Activated CD8-positive, alpha-beta memory T cell treated with anti-CD3 and anti-CD28 coated beads, Interleukin-2, amount 10 ng/mL, durations not matched to agents 7 days and 5 days (primary cell): Measurements from ENCODE around the gene C18orf63. TPM values are rescaled to one million over a fixed set of nuclear protein-coding genes. Genes with fewer than 3 reads are reported as not detected.

Experiments
- ATAC-seq: fragments of 150-1000 bp; cut with Tn5 transposase; one replicate; pipeline ENCODE4 v1.10.0; 2021; ENCODE audit warnings: moderate library complexity
- CTCF ChIA-PET: fragments of 350-600 bp; sonication (Branson Sonifier 250); formaldehyde crosslinking; loops from one replicate; lab custom pipeline; 2021; ENCODE audit warnings: antibody characterized with exemption; lab: Charles Lee
- DNase-seq: peaks from one replicate; pipeline ENCODE4 v3.0.0-alpha.2; 2020
- H3K27ac Mint-ChIP-seq: one replicate; pipeline ENCODE4 v1.8.0; 2021; ENCODE audit warnings: mild to moderate bottlenecking, mixed read lengths
- H3K27me3 Mint-ChIP-seq: one replicate; pipeline ENCODE4 v1.8.0; 2021; ENCODE audit warnings: mixed read lengths
- H3K36me3 Mint-ChIP-seq: one replicate; pipeline ENCODE4 v1.8.0; 2021; ENCODE audit warnings: mild to moderate bottlenecking, mixed read lengths
- H3K4me1 Mint-ChIP-seq: one replicate; pipeline ENCODE4 v1.8.0; 2021; ENCODE audit warnings: mixed read lengths
- H3K4me3 Mint-ChIP-seq: one replicate; pipeline ENCODE4 v1.8.0; 2021; ENCODE audit warnings: mild to moderate bottlenecking, moderate library complexity, mixed read lengths
- H3K9me3 Mint-ChIP-seq: one replicate; pipeline ENCODE4 v1.8.0; 2022; ENCODE audit warnings: low read depth, mixed read lengths
- total RNA-seq, 2 experiments: library from RNA; stranded (reverse); gene quantifications; one replicate each; pipeline ENCODE4 v1.2.3, GENCODE V29; 2021

C18orf63 gene
- total RNA-seq, 2 experiments from 2014 or later: not detected

- DNase-seq (no peak), ATAC-seq (no peak)
- no peak overlapping the region for H3K27ac Mint-ChIP-seq
- peaks cover 28% of the 10 kb centered on the region for H3K27me3 Mint-ChIP-seq
- H3K36me3 Mint-ChIP-seq: no peaks in the 10 kb centered on the region
- H3K4me1 Mint-ChIP-seq: peaks cover 2% of the 10 kb centered on the region
- CTCF ChIA-PET: no interaction called here
- H3K9me3 Mint-ChIP-seq: no peaks in the 10 kb centered on the region
- no peak overlapping the region for H3K4me3 Mint-ChIP-seq
Measured at GRCh38 chr18:74396171-74397169, 80.8 kb downstream of the C18orf63 start.

- ATAC-seq (no peak), DNase-seq (no peak)
- Mint-ChIP-seq H3K9me3 (no peaks in the 10 kb centered on the region), H3K27me3 (peaks cover 21% of the 10 kb centered on the region), H3K4me3 (no peak overlapping the region), H3K27ac (no peak overlapping the region), H3K36me3 (no peaks in the 10 kb centered on the region), H3K4me1 (peaks cover 2% of the 10 kb centered on the region)
- CTCF ChIA-PET: no interaction called here
Measured at GRCh38 chr18:74397572-74397971, 81.9 kb downstream of the C18orf63 start.

GRCh38 chr18:74399091-74399887 lies 83.7 kb downstream of the C18orf63 start:
- Mint-ChIP-seq H3K4me3 (no peak overlapping the region), H3K27me3 (peaks cover 13% of the 10 kb centered on the region), H3K27ac (no peak overlapping the region), H3K9me3 (no peaks in the 10 kb centered on the region), H3K4me1 (peaks cover 2% of the 10 kb centered on the region), H3K36me3 (no peaks in the 10 kb centered on the region)
- ATAC-seq (no peak), DNase-seq (no peak)
- CTCF ChIA-PET: no interaction called here

GRCh38 chr18:74400813-74401212 lies 85.2 kb downstream of the C18orf63 start:
- ATAC-seq: no peak
- Mint-ChIP-seq H3K9me3 (no peaks in the 10 kb centered on the region), H3K4me1 (peaks cover 2% of the 10 kb centered on the region), H3K27me3 (peaks cover 9% of the 10 kb centered on the region), H3K36me3 (no peaks in the 10 kb centered on the region), H3K27ac (no peak overlapping the region), H3K4me3 (no peak overlapping the region)
- CTCF ChIA-PET: no interaction called here
- DNase-seq: no peak

- Mint-ChIP-seq H3K4me1 (peaks cover 9% of the 10 kb centered on the region), H3K4me3 (no peak overlapping the region), H3K27ac (no peak overlapping the region), H3K36me3 (peaks cover 4% of the 10 kb centered on the region), H3K9me3 (no peaks in the 10 kb centered on the region), H3K27me3 (peaks cover 7% of the 10 kb centered on the region)
- ATAC-seq (no peak), DNase-seq (no peak)
- CTCF ChIA-PET: no interaction called here
Measured at GRCh38 chr18:74402806-74403433, 87.3 kb downstream of the C18orf63 start.

GRCh38 chr18:74407888-74408287 lies 92.2 kb downstream of the C18orf63 start:
- peaks cover 15% of the 10 kb centered on the region for H3K4me1 Mint-ChIP-seq
- peak overlapping the region; percentile 65 for H3K4me3 Mint-ChIP-seq
- peaks cover 4% of the 10 kb centered on the region for H3K36me3 Mint-ChIP-seq
- DNase-seq (no peak), ATAC-seq (no peak)
- peak overlapping the region; percentile 89 for H3K27ac Mint-ChIP-seq
- peaks cover 8% of the 10 kb centered on the region for H3K27me3 Mint-ChIP-seq
- CTCF ChIA-PET: interaction anchor here (1.3 kb wide), 2 partner anchors 30 to 55 kb away, joined by 3 read pairs; no protein-coding TSS in a partner anchor
- H3K9me3 Mint-ChIP-seq: peaks cover 2% of the 10 kb centered on the region

Other genes with a start within 250 kb of the C18orf63 start
- under 1 TPM; 0.23 to 0.70 TPM for gene FBXO15, start 168.0 kb upstream of the C18orf63 start, total RNA-seq
- gene TIMM21, start 167.3 kb upstream of the C18orf63 start, total RNA-seq: 10 to 100 TPM; 30.4 to 37.4 TPM
- gene CYB5A, start 23.9 kb upstream of the C18orf63 start, total RNA-seq: 10 to 100 TPM; 27.1 to 35.6 TPM
- gene DIPK1C, start 141.5 kb downstream of the C18orf63 start, total RNA-seq: not detected
- gene CNDP2, start 180.5 kb downstream of the C18orf63 start, total RNA-seq: 100 to 1,000 TPM; 141 to 176 TPM
- gene CNDP1, start 218.7 kb downstream of the C18orf63 start, total RNA-seq: under 1 TPM in 1 of 2 experiments, not detected in 1; 0.28 TPM